ENCODE data around the gene SEMA5B.

The SEMA5B gene, protein sequence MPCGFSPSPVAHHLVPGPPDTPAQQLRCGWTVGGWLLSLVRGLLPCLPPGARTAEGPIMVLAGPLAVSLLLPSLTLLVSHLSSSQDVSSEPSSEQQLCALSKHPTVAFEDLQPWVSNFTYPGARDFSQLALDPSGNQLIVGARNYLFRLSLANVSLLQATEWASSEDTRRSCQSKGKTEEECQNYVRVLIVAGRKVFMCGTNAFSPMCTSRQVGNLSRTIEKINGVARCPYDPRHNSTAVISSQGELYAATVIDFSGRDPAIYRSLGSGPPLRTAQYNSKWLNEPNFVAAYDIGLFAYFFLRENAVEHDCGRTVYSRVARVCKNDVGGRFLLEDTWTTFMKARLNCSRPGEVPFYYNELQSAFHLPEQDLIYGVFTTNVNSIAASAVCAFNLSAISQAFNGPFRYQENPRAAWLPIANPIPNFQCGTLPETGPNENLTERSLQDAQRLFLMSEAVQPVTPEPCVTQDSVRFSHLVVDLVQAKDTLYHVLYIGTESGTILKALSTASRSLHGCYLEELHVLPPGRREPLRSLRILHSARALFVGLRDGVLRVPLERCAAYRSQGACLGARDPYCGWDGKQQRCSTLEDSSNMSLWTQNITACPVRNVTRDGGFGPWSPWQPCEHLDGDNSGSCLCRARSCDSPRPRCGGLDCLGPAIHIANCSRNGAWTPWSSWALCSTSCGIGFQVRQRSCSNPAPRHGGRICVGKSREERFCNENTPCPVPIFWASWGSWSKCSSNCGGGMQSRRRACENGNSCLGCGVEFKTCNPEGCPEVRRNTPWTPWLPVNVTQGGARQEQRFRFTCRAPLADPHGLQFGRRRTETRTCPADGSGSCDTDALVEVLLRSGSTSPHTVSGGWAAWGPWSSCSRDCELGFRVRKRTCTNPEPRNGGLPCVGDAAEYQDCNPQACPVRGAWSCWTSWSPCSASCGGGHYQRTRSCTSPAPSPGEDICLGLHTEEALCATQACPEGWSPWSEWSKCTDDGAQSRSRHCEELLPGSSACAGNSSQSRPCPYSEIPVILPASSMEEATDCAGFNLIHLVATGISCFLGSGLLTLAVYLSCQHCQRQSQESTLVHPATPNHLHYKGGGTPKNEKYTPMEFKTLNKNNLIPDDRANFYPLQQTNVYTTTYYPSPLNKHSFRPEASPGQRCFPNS

DNA sequence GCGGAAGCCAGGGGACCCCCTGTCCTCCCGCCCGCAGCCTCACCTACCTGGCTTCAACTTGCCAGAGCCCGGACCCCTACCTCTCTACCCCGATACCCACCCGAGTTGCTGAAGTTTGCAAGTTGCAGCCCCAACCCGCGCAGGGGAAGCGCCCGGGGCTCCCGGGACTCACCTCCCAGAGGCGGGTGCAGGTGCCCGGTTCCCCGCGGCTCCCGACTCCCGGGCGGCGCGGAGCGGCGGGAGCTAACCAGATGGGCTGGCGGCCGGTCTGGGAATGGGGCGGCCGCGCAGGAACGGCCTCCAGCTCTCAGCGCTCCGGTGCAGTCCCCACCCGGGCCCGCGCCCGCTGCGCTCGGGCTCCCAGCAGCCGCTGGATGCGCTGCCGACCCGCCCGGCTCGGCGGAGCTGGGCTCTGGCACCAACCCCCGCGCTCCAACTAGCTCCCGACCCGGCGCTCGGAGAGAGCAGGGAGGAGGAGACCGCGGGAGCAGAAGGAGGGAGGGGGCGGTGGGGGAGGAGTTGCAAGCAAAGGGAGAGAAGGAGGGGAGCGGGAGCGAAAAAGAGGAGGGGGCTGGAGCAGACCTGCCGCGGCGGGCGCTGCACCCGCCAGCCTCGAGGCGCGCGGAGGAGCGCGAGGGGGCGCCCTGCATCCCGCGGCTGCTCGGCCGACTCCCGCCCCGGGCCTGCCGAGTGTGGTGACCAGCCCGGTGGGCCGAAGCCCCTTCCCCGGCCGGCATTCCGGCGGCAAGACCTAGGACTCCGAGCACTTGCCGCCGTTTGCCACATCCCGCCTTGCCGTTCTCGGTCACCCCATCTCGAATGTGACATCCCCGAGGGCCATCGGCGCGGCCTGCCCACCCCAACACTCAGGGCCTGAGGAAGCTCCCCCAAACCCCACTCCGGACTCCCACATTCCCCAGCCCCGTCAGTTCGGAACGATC is at the start of gene SEMA5B:
SEMA5B (minus strand) TSS at position 472 of the 941 bp plus-strand sequence. CDS start 66,500 bp downstream, outside the sequence.
- DNase-seq: peak; percentile 80

DNA sequence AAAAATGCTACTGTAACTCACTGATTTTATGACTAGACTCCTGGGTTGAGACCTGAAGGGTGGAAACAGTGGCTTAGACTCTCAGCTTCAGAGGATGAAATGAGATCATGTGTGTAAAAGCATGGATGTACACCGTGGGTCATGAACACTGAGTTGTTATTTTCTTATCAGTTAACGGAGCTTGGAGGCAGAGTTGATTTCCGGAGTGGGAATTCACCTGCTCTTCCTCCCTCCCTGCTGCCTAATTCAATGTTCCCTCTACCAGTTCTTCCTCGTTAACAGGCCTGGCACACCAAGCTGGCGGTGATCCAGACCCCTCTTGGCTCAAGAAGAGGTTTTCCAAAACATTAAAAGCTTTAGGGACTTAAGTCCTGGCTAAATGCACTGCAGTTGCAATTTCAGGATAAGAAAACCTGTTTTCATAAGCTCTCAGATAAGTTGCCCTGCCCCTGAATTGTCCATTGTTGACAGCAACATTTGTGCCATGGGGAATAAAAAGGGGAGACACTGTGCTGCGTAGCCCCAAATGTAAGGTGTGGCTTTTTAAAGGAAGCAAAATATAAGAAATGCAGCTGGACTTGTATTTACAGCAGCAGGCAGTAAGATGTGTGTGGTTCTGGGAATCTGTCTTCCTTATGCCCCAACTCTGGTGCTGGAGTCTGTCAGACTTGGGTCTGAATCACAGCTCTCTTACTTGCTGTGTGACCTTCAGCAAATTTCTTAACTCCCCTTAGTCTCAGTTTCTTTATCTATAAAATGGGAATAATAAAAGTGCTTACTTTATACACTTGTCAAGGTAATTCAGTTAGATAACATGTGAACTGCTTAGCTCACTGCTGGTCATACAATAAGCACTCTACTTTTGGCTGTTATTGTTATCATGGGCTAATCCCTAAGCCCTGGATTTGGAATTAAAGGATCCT is 49.2 kb upstream of the SEMA5B start:
- peak; percentile 58 for DNase-seq

DNA sequence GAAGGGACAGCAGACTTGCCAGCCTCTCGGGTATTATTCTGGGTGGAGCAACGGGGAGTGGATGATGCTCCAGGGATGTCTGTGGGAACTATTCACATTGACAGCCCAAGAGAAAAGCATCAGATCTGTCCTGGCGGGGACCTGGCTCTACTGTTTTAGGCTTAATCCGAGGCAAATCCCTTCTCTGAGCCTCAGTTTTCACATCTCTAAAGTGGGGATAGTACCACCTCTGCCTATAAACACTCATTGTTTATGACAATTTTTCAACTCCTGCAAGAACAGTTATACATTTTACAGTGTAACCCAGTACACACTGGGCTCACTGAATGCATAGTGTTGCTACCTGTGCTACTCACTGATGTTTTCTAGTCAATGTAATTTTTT is 48.5 kb upstream of the SEMA5B start:
- DNase-seq: no peak

DNA sequence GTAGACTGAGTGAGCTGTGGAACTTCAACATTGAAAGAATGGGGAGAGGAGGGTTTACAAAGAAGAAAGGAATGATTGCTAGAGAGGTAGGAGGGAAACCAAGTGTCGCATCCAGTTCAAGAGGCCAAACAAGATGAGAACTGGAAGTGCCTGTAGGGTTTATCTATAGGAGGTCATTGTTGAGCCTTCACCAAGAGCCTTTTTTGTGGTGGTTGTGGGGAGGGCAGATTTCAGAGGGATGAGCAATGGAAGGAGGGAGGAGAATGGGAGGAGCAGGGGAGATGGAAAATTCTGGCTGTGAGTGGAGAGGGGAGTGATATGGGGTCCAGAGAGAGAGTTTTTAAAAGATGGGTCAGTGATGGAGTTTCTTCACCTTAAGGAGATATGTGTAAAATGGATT is 47.8 kb upstream of the SEMA5B start:
- DNase-seq: no peak

DNA sequence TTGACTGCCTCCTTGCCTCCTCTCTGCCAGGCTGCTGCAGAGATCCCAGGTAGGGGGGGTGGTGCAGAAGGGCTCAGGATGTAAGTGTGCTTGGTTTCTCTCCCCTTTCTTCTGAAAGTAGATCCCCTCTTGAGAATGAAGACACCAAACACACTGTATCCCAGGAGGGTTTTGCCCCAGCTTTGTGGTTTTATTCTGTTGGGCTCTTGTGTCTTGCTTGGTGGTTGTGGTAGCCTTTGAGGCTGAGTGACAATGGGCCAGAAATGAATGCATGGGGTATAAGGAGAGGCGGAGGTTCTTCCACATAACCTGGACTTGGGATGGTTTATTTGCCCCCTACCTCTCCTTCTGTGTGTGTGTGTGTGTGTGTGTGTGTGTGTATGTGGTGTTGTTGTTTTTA is 45.0 kb upstream of the SEMA5B start:
- no peak for DNase-seq

DNA sequence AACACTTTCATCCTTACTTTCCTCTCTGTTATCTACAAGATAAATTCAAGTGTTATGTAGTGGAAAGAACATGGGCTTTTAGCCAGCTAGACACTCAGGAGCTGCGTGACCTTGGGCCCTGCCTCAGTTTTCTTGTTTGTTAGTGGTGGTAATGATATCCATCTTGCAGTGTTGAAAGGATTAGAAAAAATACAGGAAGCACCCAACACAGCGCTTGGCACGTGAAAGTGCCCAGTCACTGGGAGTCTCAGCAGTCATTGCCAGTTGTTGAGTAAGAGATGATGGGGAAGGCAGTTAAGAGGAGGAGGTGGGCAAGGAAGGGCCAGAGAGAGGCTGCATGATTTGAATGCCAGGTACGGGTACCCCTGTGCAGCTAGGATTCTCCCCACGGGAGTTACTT is 44.6 kb upstream of the SEMA5B start:
- DNase-seq: no peak

DNA sequence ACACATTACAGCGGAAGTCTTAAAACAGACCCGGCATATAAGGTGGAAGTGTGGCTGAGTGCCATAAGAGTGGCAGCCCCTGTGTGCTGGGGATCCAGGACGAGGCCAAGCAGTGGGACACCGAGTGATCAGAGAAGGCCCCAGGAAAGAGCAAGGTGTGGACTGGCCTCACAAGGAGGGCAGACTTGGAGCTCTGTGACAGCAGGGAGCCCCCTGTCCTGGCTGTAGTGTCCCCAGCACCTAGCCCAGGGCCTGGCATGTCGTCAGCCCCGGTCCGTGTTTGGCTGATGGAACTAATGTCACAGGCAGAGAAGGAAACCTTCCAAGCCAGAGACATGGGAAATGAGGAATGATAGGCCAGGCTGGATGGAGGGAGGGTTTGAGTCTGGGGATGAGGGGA is 44.0 kb upstream of the SEMA5B start:
- DNase-seq: no peak

DNA sequence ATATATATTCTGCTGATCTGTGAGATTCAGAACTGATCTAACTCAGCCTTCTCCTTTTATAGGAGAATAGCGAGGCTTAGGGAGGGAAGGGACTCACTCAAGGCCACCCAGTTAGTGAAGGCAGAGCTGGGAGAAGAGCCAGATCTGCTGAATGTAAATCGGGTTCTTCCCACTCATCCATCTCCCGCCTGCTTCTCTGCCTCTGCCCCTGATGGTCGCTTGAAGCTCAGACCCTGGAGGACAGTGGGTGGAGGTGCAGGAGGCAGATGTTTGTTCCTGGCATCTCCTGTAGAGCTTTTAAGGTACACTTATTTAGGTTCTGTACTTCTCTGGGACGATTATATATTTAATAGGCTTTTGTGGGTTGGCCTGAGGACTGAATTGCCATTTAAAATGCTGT is 43.6 kb upstream of the SEMA5B start:
- DNase-seq: no peak

DNA sequence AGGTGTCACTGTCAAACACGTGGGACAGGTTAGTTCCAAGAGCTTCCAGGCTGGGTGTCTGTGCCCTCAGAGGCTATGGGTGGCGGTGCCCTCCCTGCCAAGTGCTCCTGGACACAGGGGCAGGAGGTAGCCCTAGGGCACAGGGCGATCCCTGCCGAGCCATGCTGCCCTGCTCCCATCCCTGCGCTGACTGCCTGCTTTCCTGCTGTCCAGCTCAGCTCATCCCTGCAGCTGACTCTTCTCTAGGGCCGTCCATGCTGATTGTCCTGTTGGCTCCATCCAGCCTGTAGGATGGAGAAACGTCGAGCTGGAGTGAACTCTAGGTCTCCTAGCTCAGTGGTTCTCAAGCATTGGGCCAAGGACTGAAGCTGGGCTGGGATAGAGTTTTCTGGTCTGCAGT is 42.9 kb upstream of the SEMA5B start:
- DNase-seq: no peak

DNA sequence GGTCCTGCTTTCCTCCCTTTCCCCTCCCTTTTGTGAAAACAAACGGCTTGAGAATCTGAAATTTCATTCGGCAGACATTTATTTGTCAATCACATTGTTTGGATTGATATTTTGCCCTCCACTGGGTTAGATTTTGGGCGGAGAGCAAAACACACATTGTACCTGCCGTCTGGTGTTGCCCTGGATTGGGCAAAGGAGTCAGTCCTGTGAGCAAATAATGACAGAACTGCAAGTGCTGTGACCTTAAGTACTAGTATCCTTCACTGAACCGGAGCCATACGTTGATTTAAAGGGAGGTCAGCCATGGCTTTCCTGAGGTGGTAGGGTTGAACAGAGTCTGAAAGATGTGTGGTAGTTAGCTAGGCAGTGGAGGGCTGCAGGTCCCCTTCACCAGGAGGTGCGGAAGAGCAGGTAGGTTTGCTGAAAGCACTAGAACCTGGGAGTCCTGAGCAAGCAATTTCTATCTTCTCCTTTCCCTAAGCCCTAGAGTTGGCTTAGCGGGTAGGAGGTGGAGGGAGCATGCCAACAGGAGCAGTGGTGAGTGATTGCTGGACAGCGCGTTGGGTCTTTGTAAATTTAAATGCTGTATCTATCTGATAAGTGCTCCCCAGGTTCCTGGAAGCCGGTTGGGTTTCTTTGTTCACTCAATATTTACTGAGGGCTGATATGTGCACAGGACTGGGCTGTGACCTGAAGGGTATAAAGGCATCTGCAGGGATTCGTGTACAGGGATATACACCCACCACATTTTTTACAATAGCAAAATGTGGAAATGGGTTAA is 41.2 kb upstream of the SEMA5B start:
- DNase-seq: no peak

DNA sequence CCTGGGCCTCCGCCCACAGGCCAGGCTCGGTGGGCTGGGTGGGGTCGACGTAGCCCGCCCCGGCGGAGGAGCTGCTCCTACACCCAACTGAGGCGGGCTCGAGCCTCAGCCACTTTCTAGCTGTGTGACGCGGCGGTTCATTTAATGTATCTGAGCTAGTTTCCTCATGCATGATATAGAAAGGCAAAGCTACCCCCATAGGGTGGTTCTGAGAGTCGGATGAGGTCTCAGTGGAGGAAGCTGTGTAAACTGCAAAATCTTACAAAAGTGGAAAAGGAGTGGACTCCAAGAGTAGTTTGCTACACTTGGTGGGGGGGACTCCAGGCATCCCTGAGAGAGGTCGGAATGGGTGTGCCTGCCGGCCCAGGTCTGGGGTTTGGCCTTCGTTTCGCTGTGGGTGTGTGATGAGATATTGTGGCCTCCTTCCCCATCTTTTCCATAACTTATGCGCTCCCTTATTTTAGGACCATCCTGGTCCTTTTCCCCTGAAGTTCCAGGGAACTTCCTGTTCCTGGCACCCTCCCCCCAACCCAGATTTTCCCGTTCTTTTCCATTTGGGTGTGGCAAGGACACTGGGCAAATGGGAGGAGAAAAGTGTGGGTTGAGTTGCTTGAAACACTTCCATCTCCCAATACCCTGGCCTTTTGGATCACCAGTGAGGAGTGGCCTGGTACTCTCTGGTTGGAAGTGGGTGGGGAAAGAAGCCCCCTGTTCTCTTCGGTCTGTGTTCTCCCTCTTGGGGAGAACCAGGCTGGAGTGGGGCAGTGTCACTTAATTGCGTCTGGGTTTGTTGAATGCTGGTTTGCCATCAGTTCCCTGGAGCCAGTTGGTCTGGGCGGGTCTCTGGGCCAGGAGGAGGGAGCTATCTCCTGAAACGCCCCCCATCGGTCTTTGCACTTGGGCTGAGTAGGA is 40.4 kb upstream of the SEMA5B start:
- no peak for DNase-seq

DNA sequence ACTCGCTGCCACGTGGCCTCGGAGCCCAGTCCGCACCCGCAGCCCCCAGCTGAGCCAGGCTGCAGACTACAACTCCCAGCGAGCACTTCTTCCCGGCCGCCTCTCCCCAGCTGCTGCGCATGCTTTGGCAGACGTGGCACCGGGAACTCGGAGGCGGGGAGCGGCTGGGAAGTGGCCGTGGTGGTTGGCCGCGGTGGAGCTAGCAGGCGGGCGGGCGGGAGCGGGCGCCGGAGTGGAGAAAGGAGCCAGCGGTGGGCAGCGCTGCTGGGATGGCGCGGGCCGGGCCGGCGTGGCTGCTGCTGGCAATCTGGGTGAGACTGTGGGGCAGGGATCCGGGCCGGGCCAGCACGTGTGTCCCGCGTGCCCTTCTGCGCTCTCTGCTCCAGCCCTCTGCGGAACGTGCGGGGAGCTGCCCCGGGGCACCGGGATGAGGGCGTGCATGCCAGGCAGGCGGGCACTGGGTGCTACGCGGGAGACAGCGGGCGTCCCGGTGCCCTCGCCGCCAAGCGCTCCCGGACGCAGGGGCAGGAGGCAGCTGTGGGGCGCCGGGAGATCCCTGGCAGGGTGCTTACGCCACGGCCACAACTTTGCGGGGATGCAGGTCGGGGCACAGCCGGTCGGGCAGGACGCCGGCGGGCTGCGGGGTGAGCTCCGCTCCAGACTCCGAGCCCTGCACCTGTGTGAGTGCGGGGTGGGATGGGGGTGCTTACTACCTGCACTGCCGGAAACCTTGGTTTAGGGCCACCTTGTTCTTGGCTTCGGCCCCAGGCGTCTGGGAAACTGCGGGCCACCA is 39.5 kb upstream of the SEMA5B start, which contains the start of gene PDIA5:
PDIA5 (plus strand) TSS at position 130 of the 793 bp plus-strand sequence; CDS start at position 270, 140 bp downstream.
- peak; percentile 95 for DNase-seq

DNA sequence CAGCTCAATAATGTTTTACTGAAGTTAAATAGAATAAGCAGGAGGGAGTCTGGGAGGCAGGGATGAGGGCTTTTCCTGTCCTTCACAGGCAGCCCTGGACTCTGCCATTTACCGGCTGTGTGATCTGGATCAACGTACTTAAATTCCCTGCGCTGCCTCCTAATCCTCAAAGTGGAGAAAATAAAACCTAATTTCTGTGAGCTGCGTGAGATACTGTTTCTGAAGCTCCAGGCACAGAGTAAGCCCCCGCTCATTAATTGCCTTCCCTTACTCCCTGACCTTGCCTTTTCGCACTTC is 39.0 kb upstream of the SEMA5B start:
- DNase-seq: no peak

DNA sequence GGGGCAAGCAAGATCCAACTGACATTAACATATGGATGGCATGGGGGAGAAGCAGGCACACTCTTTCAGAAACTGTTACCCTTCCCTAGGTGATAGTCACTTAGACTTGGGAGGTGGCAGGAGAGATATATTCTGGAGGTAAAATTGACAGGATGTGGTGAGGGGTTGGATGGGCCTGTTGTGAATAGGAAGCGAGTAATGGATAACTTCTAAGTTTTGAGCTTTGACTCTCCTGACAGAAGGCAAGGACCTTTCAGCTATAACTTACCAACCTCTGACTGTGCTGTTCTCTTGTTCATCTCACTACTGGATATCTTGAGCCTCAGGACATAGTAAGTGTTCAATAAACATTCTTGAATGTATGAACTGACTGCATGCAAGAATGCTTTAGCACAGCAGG is 37.4 kb upstream of the SEMA5B start:
- DNase-seq: no peak

DNA sequence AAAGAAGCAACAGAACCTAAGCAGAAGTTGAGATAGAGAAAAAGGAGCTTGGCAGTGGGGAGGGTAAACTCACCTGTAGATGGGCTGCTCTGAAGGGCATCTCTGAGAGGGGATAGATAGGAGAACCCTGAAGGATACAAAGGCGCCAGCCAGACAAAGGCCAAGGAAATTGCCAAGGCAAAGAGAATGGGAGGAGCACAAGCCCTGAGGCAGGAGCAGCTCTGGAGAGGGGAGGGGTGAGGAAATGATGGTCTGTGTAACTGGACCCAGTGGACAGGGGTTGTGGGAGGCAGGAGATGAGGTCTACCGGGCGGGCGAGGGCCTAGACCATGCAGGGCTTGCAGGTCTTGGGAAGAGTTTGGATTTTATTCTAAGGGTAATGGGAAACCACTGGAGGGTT is 36.9 kb upstream of the SEMA5B start:
- DNase-seq: no peak

DNA sequence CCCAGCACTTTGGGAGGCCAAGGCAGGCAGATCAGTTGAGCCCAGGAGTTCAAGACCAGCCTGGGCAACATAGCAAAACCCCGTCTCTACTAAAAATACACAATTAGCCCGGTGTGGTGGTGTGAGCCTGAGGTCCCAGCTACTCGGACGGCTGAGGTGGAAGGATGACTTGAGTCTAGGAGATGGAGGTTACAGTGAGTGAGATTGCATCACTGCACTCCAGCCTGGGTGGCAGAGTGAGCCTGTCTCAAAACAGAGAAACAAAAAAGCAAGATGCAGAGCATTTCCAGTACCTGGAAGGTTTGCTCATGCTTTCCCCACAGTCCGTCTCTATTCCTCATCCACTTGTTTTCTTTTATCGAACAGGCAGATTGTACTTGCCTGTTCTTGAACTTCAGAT is 35.5 kb upstream of the SEMA5B start:
- DNase-seq: no peak

DNA sequence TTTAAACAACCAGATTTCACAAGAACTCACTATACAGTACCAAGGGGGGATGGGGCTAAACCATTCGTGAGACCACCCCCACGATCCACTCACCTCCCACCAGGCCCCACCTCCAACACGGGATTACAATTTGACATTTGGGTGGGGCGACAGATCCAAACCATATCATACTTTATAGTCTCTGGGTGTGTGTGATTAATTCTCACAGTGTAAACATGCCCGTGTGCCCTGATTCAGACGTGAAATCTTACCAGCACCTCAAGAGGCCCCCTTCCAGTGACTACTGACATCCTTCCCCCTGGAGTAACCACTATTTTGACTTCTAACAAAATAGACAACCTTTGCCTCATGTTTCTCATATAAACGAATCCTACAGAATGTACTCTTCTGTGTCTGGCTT is 34.3 kb upstream of the SEMA5B start:
- DNase-seq: no peak

DNA sequence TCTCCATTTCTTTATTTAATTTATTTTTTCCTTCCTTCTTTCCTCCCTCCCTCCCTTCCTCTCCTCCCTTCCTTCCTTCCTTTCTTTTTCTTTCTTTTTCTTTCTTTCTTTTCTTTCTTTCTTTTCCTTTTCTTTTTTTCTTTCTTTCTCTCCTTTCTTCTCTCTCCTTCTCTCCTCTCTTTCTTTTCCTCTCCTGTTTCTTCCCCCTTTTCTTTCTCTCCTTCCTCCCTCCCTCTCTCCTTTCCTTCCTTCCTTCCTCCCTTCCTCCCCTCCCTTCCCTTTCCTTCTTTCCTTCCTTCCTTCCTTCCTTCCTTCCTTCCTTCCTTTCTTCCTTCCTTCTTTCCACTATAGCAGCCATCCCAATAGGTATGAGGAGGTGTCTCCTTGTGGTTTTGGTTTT is 32.5 kb upstream of the SEMA5B start:
- DNase-seq: no peak
